Subcutaneous abdominal adipose tissue (tissue), 5 donors: ENCODE data around the gene STX10.

ENCODE experiments used
- H3K27ac ChIP-seq: one replicate; pipeline ENCODE4 v1.7.0; 2013; ENCODE audit warnings: low read depth, mild to moderate bottlenecking, inconsistent platforms, low read length, moderate library complexity
- H3K27me3 ChIP-seq, 5 donors: one replicate each; pipeline ENCODE4 v1.7.0; 2013; ENCODE audit warnings: low read length in 5 of 5, inconsistent platforms in 1 of 5; ENCODE audit not compliant: control insufficient read depth in 5 of 5, insufficient read depth in 4 of 5
- H3K36me3 ChIP-seq, 5 donors: one replicate each; pipeline ENCODE4 v1.7.0; 2013; ENCODE audit warnings: low read length in 5 of 5; ENCODE audit not compliant: control insufficient read depth in 5 of 5, insufficient read depth in 5 of 5
- H3K4me1 ChIP-seq, 5 donors: one replicate each; pipeline ENCODE4 v1.7.0; 2013; ENCODE audit warnings: low read length in 5 of 5, mild to moderate bottlenecking in 3 of 5, moderate library complexity in 1 of 5; ENCODE audit not compliant: control insufficient read depth in 5 of 5, insufficient read depth in 5 of 5
- H3K4me3 ChIP-seq, 5 donors: one replicate each; pipeline ENCODE4 v1.7.0; 2013; ENCODE audit warnings: low read length in 5 of 5, low read depth in 1 of 5
- H3K9ac ChIP-seq, 5 donors: one replicate each; pipeline ENCODE4 v1.7.0; 2013; ENCODE audit warnings: low read length in 5 of 5, mild to moderate bottlenecking in 4 of 5, moderate library complexity in 3 of 5
- H3K9me3 ChIP-seq, 5 donors: one replicate each; pipeline ENCODE4 v1.7.0; 2013; ENCODE audit warnings: low read length in 5 of 5; ENCODE audit not compliant: control insufficient read depth in 5 of 5
- donor health status: healthy.
- donor health status: healthy.
- donor health status: healthy.
- donor health status: healthy.
- donor health status: healthy.

Gene STX10

DNA sequence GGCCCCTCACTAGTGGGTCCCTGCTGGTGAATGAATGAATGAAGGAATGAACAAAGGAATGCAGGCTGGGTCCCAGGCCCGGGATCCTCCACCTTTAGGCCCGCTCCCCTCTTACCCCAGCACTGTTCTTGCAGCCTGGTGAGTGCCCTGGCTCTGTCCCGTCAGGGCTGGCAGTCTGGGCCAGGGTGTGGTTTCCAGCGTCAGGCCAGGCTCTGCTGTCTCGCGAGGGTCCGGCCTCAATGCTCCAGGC, 47.8 kb downstream of the STX10 start:
- Histone ChIP-seq H3K36me3 (peaks cover 0 to 9% (median 7%) of the 10 kb centered on the region in 5 donors), H3K4me3 (peak overlapping the region; percentile 63 to 76 (median 69)), H3K27me3 (no peaks in the 10 kb centered on the region), H3K9me3 (no peaks in the 10 kb centered on the region), H3K9ac (peak overlapping the region in 4 of 5 donors; percentile 72 to 83 (median 78)), H3K27ac (peak overlapping the region; percentile 74), H3K4me1 (peaks cover 0 to 69% (median 55%) of the 10 kb centered on the region in 5 donors)

DNA sequence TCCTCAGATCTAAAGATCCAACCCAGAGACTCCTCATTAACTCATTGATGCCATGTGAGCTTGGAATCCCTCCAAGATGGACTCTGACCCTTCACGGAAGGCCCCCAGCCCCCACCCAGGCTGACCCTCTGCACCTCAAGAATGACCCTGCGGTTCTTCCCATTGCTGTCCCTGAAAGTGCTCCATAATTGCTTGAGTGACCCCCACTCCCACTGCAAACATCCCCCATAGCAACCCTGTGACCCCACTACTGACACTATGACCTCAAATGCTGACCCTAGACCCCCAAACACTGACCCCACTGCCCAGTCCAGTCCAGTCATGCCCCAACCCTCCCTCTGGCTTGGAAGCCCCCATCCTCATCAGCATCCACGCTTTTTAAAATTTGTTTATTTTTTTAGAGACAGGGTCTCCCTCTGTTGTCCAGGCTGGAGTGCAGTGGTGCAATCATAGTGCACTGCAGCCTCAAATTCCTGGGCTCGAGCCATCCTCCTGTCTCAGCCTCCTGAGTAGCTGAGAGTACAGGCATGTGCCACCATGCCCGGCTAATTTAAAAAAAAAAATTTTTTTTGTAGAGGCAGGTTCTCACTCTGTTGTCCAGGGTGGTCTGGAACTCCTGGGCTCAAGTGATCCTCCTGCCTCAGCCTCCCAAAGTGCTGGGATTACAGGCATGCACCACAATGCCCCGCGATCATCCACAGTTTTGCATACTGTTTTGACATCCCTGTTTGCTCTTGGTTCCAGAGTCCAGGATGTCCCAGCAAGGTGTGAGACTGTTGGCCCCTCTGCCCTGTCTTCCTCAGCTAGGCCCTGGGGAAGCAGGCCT, 48.4 kb downstream of the STX10 start:
- Histone ChIP-seq H3K27me3 (no peaks in the 10 kb centered on the region), H3K4me1 (peaks cover 0 to 70% (median 55%) of the 10 kb centered on the region in 5 donors), H3K27ac (peak overlapping the region; percentile 74), H3K9me3 (no peaks in the 10 kb centered on the region), H3K4me3 (peak overlapping the region; percentile 63 to 76 (median 69)), H3K9ac (peak overlapping the region in 4 of 5 donors; percentile 72 to 83 (median 78)), H3K36me3 (peaks cover 0 to 8% (median 6%) of the 10 kb centered on the region in 5 donors)

DNA sequence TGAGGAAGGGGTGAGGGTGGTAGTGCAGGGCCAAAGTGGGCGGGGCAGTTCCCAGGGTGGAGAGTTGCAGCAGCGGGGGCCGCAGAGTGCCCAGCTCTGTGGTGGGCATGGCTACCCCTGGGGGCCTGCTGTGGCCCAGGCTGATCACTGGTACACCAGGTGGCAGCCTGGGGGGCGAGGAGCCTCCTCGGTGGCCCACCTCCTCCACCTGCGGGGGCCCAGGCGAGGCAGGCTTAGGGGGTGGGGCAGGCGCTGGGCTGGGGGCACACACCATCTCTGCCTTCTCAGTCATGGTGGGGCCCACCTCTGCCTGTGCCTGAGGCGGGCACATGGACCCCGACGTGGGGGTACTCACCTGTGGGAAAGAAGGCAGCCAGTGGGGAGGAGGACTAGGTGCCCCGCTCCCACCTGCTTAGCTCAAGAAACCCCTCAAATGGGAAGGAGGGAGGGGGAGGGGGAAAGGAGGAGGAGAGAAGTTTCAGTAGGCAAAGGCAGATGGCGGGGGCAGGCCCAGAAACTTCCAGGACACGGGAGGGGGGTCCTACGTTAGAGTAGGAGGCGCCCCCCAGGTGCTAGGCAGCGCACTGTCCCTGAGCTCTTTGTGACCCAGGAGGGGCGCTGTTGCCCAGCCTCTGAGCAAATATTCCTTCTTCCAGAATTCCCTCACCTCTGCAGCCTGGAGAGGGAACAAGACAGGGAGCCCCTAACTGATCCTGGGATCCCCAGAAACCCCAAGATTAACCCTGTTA, 49.2 kb downstream of the STX10 start:
- Histone ChIP-seq H3K4me1 (peaks cover 0 to 77% (median 55%) of the 10 kb centered on the region in 5 donors), H3K4me3 (peak overlapping the region; percentile 63 to 76 (median 69)), H3K9ac (peak overlapping the region in 2 of 5 donors; percentile 66 to 68), H3K27ac (peak overlapping the region; percentile 83), H3K9me3 (no peaks in the 10 kb centered on the region), H3K36me3 (peaks cover 0 to 8% (median 6%) of the 10 kb centered on the region in 5 donors), H3K27me3 (no peaks in the 10 kb centered on the region)

DNA sequence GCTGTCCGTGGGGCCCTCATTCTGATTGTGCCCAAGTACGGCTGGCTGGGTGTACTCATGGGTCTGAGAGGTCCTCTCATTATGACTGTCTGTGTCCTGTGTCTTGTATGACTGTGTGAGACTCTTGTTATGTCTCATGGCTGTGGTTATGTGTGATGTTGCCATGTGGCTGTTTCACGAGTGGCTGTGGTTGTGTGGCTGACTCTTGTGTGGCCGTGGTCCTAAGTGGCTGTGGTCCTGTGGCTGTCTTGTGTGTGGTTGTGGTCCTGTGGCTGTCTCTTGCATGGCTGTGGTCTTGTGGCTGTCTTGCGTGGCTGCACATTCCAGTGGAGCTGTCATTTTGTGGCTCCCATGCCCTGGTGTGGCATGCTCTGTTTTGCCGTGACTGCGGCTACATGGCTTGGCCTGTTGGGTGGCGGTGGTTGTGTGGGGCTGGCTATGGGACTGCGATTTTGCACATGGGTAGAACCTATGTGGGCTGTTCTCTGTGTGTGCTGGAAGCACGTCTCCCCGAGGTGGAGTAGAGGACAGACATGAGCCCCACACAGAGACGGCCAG, 50.1 kb downstream of the STX10 start:
- Histone ChIP-seq H3K4me1 (peaks cover 0 to 82% (median 55%) of the 10 kb centered on the region in 5 donors), H3K9me3 (no peaks in the 10 kb centered on the region), H3K27ac (peak overlapping the region; percentile 83), H3K9ac (peak overlapping the region in 2 of 5 donors; percentile 28 to 68), H3K27me3 (no peaks in the 10 kb centered on the region), H3K4me3 (peak overlapping the region in 3 of 5 donors; percentile 43 to 62 (median 47)), H3K36me3 (peaks cover 0 to 10% (median 6%) of the 10 kb centered on the region in 5 donors)

DNA sequence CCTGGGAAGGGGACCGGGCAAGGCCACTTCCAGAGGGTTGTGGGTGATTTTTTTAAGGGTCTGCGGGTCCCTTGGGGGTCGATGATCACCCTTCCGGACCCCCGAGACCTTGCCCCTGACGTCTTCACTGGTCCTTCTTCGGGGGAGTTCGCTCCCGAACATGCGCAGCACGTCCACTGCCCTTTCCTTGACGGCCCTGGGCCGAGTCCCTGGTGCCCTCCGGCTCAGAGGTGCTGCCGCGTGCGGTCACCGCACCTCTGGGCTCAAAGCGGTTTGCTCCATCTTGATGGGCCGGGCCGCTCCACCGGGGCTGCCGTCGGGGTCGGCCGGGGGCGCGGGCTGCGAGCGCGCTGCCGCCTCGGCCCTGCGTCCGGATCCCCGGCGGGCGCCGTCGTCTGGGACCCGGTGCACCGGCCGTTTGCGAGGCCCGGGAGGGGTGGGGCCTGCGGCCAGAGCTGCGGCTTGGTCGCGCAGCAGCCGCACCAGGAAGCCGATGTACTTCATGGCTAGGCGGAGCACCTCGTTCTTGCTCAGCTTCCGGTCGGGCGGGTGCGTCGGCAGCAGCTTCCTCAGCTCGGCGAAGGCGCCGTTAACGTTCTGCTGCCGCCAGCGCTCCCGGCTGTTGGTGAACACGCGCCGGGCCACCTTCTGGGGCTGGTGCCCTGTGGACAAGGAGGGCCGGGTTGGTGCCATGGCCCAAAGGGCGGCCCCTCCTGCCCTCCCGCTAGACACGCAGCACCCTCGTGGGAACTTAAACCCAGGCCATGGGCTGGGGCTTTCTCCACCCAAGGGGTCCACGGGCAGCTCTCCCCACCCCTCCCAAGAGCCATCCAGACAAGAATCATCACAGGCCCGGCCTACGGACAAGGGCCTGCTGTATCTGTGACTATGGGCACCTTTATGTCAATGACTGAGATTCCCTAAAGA, 50.8 kb downstream of the STX10 start:
- H3K27me3 ChIP-seq: no peaks in the 10 kb centered on the region

DNA sequence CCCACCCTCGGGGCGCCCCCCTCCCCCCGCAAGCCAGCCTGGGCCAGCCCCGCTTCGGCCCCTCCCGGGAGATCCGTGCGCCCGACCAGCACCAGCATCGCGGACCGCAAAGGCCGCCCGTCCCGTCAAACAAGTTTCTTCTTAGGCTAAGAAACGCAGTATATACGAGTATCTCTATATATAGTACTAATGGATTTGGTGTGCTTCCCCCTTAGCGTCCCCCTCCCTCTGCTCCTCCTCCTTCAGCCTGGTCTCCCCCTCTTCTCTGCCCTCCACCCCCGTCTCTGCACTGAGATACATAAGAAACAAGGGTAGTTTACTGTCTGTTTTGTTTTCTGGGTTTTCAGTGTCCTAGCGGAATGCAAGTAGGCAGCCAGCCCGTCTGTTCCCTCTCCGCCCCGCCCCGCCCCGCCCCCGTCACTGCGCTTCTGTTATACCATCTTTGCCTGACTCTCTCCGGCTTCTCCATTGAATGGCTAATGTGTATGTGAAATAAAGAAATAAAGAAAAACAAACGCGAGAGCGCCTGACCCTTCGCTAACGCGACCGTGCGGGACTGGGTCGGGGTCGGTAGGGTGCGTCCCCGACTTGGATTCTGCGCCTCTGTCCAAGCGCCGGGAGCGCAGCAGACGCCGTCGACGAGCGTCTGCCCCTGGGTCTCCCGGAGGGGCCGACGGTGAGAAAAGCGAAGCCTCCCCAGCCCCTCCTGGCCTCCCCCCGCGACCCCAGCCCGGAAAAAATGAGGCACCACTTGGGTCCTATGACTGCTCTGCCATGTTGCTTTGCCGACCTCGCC, 51.7 kb downstream of the STX10 start:
- H3K4me3 ChIP-seq: peak overlapping the region in 4 of 5 donors; percentile 43 to 62 (median 44)
- H3K36me3 ChIP-seq: peaks cover 0 to 14% (median 10%) of the 10 kb centered on the region in 5 donors
- no peaks in the 10 kb centered on the region for H3K27me3 ChIP-seq
- H3K4me1 ChIP-seq: peaks cover 0 to 82% (median 50%) of the 10 kb centered on the region in 5 donors
- peak overlapping the region; percentile 41 for H3K27ac ChIP-seq
- H3K9me3 ChIP-seq: no peaks in the 10 kb centered on the region
- H3K9ac ChIP-seq: peak overlapping the region in 1 of 5 donors; percentile 37

More for the DNA sequence above, 50.8 kb downstream of the STX10 start:
- peak overlapping the region in 4 of 5 donors; percentile 43 to 62 (median 45) for H3K4me3 ChIP-seq
- H3K4me1 ChIP-seq: peaks cover 0 to 80% (median 50%) of the 10 kb centered on the region in 5 donors
- no peaks in the 10 kb centered on the region for H3K9me3 ChIP-seq
- peak overlapping the region; percentile 83 for H3K27ac ChIP-seq
- H3K36me3 ChIP-seq: peaks cover 0 to 14% (median 10%) of the 10 kb centered on the region in 5 donors
- H3K9ac ChIP-seq: peak overlapping the region in 4 of 5 donors; percentile 28 to 68 (median 42)

DNA sequence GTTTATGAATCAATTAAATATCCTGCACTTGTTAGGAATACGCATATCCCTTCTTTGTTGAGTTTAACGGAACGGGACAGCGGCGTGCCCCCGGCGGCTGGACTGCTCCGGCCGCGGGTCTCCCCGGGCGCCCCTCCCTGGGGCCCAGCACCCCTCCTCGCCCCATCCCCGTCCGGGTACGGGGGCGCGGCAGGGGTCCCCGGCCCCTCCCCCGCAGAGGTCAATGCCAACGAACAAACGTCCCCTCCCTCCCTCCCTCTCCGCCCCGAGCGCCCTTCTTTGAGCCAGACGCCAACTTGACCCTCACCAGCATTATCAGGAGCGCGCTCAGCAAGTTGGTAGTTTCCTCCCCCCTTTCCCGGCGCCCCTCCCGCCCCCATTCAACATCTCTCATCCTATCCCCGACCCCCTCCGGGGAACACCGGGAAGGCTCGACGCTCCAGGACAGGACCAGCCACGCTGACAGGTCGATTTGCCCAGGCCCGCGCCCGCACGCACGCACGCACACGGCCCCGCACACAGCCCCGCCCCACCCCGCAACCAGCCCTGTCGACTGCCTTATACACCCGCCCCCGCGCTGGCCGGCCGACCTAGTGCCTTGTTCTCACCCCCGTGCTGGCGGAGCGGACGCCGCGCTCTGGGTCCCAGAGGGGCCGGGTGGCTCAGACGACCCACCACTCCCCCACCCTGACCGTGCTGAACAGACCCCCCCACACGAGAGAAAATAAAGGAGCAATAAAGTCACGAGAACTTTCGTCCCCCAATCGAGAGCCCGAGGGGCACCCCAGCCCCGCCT, 52.5 kb downstream of the STX10 start:
- Histone ChIP-seq H3K27me3 (no peaks in the 10 kb centered on the region), H3K27ac (no peak overlapping the region), H3K4me3 (peak overlapping the region in 2 of 5 donors; percentile 27 to 42), H3K36me3 (peaks cover 0 to 14% (median 10%) of the 10 kb centered on the region in 5 donors), H3K4me1 (peaks cover 0 to 82% (median 50%) of the 10 kb centered on the region in 5 donors), H3K9me3 (no peaks in the 10 kb centered on the region), H3K9ac (no peak overlapping the region)

DNA sequence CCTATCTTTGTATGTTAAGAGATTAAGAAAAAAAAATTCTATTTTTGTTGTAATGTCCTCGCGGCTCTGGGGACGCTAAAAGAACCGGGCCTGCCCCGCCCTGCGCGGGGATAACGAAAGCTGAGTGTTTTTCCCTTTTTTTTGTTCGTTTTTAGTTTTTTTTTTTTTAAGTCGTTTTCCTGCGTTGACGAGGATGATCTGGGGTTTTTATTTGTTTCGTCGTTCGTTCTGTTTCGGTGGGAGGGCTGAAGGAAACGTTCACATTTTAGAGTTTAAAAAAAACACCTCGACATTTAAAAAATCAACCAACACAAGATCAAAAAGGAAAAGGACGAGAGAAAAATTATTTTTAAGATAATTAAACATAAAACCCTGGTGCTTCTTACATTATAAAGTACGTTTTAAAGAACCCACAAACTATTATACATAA, 53.1 kb downstream of the STX10 start:
- peak overlapping the region in 2 of 5 donors; percentile 27 to 42 for H3K4me3 ChIP-seq
- H3K36me3 ChIP-seq: peaks cover 0 to 14% (median 10%) of the 10 kb centered on the region in 5 donors
- H3K4me1 ChIP-seq: peaks cover 0 to 82% (median 50%) of the 10 kb centered on the region in 5 donors
- no peaks in the 10 kb centered on the region for H3K9me3 ChIP-seq
- H3K27me3 ChIP-seq: no peaks in the 10 kb centered on the region
- no peak overlapping the region for H3K9ac ChIP-seq
- no peak overlapping the region for H3K27ac ChIP-seq
